ENCODE results near the gene BCAS1. TPM values are rescaled to one million over a fixed set of nuclear protein-coding genes. Genes with fewer than 3 reads are reported as not detected.
A peak's percentile ranks its signal among the peaks of the same experiment; 100 is the strongest.

Gene BCAS1
- polyA plus RNA-seq, 1 of the 3 experiments (the other 2 are of a cell fraction), result not detected

DNA sequence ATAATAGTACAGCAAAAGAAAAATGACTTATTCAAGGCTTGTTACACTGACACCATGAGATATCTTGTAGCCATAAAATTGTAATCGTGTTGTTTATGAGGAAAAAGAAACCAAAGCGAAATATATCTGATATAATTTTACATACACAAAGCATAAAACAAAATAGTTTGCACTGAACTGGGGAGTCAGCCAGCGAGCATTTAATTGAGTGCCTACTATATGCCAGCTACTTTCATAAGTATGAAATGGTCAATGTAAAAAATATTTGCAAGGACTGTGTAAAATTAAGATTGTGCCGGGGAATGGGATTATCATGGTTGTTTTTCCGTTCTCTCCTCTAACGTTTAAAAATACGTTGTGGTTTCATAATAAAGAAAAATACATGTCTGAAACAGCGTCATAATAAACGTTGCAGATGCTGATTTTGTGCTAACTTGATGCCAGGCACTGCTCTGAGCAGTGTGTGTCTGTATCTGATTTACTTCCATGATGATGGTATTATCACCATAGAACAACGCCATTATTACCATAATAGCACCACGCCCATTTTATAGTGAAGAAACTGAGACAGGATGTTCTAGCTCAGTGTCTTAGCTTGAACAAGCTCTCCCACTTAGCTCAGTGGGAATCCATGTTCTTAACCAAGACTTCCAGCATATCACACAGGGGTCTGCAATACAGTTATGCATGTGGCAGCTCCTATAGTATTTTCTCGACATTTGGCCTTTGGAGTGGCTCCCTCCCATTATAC is 144.6 kb downstream of the BCAS1 start:
- Histone ChIP-seq H3K27ac (ENCODE audit: low read depth in 2 of 2, low read length in 1 of 2) (peak overlapping the region in 1 of 2 experiments; percentile 73; a peak in 2 of 4 replicates), H3K9ac (peak overlapping the region; percentile 50; the same call in 1 of the 2 replicates), H3F3A (replicated peaks; ENCODE audit: insufficient read depth) (peaks cover 12% of the 10 kb centered on the region), H3K79me2 (ENCODE audit: insufficient read depth) (no peaks in the 10 kb centered on the region), H3K36me3 (replicated peaks in 1 of 2; ENCODE audit: control insufficient read depth in 1 of 2, insufficient read depth in 2 of 2, low read length in 1 of 2) (no peaks in the 10 kb centered on the region), H4K20me1 (ENCODE audit: insufficient read depth) (no peaks in the 10 kb centered on the region), H3K4me3 (ENCODE audit: low read depth in 2 of 2, low read length in 1 of 2) (no peak overlapping the region), H3K9me2 (no peaks in the 10 kb centered on the region), H3K4me2 (no peak overlapping the region), H3K27me3 (ENCODE audit: insufficient read depth) (no peaks in the 10 kb centered on the region), H3K9me3 (no peaks in the 10 kb centered on the region), H3K4me1 (ENCODE audit: control insufficient read depth in 1 of 2, insufficient read depth in 2 of 2, low read depth in 1 of 2, low read length in 1 of 2) (peaks cover 0 to 7% of the 10 kb centered on the region in 2 experiments; a peak in 1 of 4 replicates), H2AFZ (ENCODE audit: low read depth) (no peak overlapping the region; the same call in 1 of the 2 replicates)
- CTCF ChIA-PET, result interaction anchor here (0.5 to 1.9 kb wide), 7 partner anchors 9 to 177 kb away, joined by 3 to 4 read pairs (median 3); no protein-coding TSS in a partner anchor
- no peak for DNase-seq
- TF ChIP-seq EZH2phosphoT487 (IDR thresholded peaks at IDR 0.05; ENCODE audit: borderline replicate concordance, low read depth) (no peak), MXI1 (IDR thresholded peaks at IDR 0.05; ENCODE audit: low read depth, low read length) (no peak), SIN3A (IDR thresholded peaks at IDR 0.05; ENCODE audit: borderline replicate concordance, low read depth, low read length) (no peak), CHD2 (IDR thresholded peaks at IDR 0.05; ENCODE audit: low read length, partially characterized antibody) (no peak), MEF2A (IDR thresholded peaks at IDR 0.05; ENCODE audit: borderline replicate concordance, low read depth) (no peak), ELF1 (IDR thresholded peaks at IDR 0.05) (no peak), NRF1 (IDR thresholded peaks at IDR 0.05; ENCODE audit: low read depth, low read length) (no peak), TEAD4 (IDR thresholded peaks at IDR 0.05; ENCODE audit: borderline replicate concordance, insufficient read depth) (no peak), RFX5 (IDR thresholded peaks at IDR 0.05; ENCODE audit: low read length) (no peak), TCF12 (IDR thresholded peaks at IDR 0.05) (no peak), TAF1 (IDR thresholded peaks at IDR 0.05; ENCODE audit: borderline replicate concordance, low read depth, low read length) (no peak), RCOR1 (IDR thresholded peaks at IDR 0.05; ENCODE audit: low read length) (no peak)
- TF ChIP-seq, protein P1, sequence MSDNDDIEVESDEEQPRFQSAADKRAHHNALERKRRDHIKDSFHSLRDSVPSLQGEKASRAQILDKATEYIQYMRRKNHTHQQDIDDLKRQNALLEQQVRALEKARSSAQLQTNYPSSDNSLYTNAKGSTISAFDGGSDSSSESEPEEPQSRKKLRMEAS (IDR thresholded peaks at IDR 0.05; ENCODE audit: low read depth), result no peak
- TF ChIP-seq, protein P2, sequence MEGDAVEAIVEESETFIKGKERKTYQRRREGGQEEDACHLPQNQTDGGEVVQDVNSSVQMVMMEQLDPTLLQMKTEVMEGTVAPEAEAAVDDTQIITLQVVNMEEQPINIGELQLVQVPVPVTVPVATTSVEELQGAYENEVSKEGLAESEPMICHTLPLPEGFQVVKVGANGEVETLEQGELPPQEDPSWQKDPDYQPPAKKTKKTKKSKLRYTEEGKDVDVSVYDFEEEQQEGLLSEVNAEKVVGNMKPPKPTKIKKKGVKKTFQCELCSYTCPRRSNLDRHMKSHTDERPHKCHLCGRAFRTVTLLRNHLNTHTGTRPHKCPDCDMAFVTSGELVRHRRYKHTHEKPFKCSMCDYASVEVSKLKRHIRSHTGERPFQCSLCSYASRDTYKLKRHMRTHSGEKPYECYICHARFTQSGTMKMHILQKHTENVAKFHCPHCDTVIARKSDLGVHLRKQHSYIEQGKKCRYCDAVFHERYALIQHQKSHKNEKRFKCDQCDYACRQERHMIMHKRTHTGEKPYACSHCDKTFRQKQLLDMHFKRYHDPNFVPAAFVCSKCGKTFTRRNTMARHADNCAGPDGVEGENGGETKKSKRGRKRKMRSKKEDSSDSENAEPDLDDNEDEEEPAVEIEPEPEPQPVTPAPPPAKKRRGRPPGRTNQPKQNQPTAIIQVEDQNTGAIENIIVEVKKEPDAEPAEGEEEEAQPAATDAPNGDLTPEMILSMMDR (IDR thresholded peaks at IDR 0.05), result no peak
- TF ChIP-seq, protein P3, sequence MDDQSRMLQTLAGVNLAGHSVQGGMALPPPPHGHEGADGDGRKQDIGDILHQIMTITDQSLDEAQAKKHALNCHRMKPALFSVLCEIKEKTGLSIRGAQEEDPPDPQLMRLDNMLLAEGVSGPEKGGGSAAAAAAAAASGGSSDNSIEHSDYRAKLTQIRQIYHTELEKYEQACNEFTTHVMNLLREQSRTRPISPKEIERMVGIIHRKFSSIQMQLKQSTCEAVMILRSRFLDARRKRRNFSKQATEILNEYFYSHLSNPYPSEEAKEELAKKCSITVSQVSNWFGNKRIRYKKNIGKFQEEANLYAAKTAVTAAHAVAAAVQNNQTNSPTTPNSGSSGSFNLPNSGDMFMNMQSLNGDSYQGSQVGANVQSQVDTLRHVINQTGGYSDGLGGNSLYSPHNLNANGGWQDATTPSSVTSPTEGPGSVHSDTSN (IDR thresholded peaks at IDR 0.05), result no peak
- TF ChIP-seq, protein P4, sequence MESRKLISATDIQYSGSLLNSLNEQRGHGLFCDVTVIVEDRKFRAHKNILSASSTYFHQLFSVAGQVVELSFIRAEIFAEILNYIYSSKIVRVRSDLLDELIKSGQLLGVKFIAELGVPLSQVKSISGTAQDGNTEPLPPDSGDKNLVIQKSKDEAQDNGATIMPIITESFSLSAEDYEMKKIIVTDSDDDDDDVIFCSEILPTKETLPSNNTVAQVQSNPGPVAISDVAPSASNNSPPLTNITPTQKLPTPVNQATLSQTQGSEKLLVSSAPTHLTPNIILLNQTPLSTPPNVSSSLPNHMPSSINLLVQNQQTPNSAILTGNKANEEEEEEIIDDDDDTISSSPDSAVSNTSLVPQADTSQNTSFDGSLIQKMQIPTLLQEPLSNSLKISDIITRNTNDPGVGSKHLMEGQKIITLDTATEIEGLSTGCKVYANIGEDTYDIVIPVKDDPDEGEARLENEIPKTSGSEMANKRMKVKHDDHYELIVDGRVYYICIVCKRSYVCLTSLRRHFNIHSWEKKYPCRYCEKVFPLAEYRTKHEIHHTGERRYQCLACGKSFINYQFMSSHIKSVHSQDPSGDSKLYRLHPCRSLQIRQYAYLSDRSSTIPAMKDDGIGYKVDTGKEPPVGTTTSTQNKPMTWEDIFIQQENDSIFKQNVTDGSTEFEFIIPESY (IDR thresholded peaks at IDR 0.05; ENCODE audit: borderline replicate concordance, low read depth), result no peak
- TF ChIP-seq, protein P5, sequence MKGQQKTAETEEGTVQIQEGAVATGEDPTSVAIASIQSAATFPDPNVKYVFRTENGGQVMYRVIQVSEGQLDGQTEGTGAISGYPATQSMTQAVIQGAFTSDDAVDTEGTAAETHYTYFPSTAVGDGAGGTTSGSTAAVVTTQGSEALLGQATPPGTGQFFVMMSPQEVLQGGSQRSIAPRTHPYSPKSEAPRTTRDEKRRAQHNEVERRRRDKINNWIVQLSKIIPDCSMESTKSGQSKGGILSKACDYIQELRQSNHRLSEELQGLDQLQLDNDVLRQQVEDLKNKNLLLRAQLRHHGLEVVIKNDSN (IDR thresholded peaks at IDR 0.05; ENCODE audit: borderline replicate concordance, low read depth), result no peak
- TF ChIP-seq, protein P6, sequence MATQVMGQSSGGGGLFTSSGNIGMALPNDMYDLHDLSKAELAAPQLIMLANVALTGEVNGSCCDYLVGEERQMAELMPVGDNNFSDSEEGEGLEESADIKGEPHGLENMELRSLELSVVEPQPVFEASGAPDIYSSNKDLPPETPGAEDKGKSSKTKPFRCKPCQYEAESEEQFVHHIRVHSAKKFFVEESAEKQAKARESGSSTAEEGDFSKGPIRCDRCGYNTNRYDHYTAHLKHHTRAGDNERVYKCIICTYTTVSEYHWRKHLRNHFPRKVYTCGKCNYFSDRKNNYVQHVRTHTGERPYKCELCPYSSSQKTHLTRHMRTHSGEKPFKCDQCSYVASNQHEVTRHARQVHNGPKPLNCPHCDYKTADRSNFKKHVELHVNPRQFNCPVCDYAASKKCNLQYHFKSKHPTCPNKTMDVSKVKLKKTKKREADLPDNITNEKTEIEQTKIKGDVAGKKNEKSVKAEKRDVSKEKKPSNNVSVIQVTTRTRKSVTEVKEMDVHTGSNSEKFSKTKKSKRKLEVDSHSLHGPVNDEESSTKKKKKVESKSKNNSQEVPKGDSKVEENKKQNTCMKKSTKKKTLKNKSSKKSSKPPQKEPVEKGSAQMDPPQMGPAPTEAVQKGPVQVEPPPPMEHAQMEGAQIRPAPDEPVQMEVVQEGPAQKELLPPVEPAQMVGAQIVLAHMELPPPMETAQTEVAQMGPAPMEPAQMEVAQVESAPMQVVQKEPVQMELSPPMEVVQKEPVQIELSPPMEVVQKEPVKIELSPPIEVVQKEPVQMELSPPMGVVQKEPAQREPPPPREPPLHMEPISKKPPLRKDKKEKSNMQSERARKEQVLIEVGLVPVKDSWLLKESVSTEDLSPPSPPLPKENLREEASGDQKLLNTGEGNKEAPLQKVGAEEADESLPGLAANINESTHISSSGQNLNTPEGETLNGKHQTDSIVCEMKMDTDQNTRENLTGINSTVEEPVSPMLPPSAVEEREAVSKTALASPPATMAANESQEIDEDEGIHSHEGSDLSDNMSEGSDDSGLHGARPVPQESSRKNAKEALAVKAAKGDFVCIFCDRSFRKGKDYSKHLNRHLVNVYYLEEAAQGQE (IDR thresholded peaks at IDR 0.05; ENCODE audit: low read depth, low read length), result no peak
- WGBS (ENCODE audit: low lambda C conversion rate), result 89% methylated on average over 12 of the region's 12 CpGs
- POLR2A ChIA-PET, result no interaction called here

Measured in SK-N-SH (cell line).